ENCODE data around the gene PLEKHA1. TPM values are rescaled to one million over a fixed set of nuclear protein-coding genes. Genes with fewer than 3 reads are reported as not detected.

Gene PLEKHA1
- polyA plus RNA-seq, 1 of the 3 experiments (the other 2 are of a cell fraction): 8.4 TPM

- DNase-seq: no peak
- Histone ChIP-seq H3F3A (replicated peaks; ENCODE audit: insufficient read depth) (no peaks in the 10 kb centered on the region), H3K36me3 (replicated peaks in 1 of 2; ENCODE audit: control insufficient read depth in 1 of 2, insufficient read depth in 2 of 2, low read length in 1 of 2) (no peaks in the 10 kb centered on the region), H2AFZ (ENCODE audit: low read depth) (no peak overlapping the region), H3K27me3 (ENCODE audit: insufficient read depth) (no peaks in the 10 kb centered on the region), H3K27ac (ENCODE audit: low read depth in 2 of 2, low read length in 1 of 2) (no peak overlapping the region), H3K9me3 (no peaks in the 10 kb centered on the region), H3K9me2 (no peaks in the 10 kb centered on the region), H3K4me3 (ENCODE audit: low read depth in 2 of 2, low read length in 1 of 2) (no peak overlapping the region), H4K20me1 (ENCODE audit: insufficient read depth) (no peaks in the 10 kb centered on the region), H3K4me1 (ENCODE audit: control insufficient read depth in 1 of 2, insufficient read depth in 2 of 2, low read depth in 1 of 2, low read length in 1 of 2) (no peaks in the 10 kb centered on the region; a peak in 1 of 4 replicates), H3K79me2 (ENCODE audit: insufficient read depth) (no peaks in the 10 kb centered on the region), H3K4me2 (no peak overlapping the region), H3K9ac (no peak overlapping the region)
- POLR2A ChIA-PET: no interaction called here
- TF ChIP-seq USF2 (IDR thresholded peaks at IDR 0.05; ENCODE audit: borderline replicate concordance, low read depth, low read length) (no peak), FOXM1 (IDR thresholded peaks at IDR 0.05; ENCODE audit: low read depth) (no peak), SMC3 (IDR thresholded peaks at IDR 0.05; ENCODE audit: low read depth, low read length) (no peak)
- WGBS (ENCODE audit: low lambda C conversion rate): 63% methylated on average over 4 of the region's 4 CpGs
- CTCF ChIA-PET: no interaction called here
These were observed 26.0 kb upstream of the PLEKHA1 start for GRCh38 chr10:122348512-122348911.

DNA sequence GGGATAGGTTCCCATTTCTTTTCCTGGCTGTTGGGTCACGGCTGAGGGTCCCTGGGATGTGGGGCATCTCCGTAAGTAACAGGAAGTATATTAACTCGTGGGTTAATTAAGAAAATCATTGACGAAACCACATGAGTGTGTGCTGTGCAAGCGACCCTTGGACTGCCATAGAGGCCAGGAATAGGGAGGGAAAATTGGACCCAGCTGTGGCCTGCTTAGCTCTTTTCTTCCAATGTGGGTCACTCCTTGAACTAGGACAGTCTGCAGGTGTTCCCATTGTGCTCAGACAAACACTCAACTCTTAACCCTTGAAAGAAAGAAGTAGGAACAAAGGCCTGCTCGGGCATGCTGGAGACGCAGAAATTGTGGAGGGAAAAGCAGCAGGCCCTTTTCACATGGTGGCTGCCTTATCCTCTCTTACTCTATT is 25.6 kb upstream of the PLEKHA1 start:
- no peak for DNase-seq
- no peak overlapping the region for H3K9ac ChIP-seq
- no peak overlapping the region for H3K27ac ChIP-seq (ENCODE audit: low read depth in 2 of 2, low read length in 1 of 2)
- H4K20me1 ChIP-seq (ENCODE audit: insufficient read depth): no peaks in the 10 kb centered on the region
- 68% methylated on average over 7 of the region's 7 CpGs for WGBS (ENCODE audit: low lambda C conversion rate)
- no peaks in the 10 kb centered on the region; a peak in 1 of 4 replicates for H3K4me1 ChIP-seq (ENCODE audit: control insufficient read depth in 1 of 2, insufficient read depth in 2 of 2, low read depth in 1 of 2, low read length in 1 of 2)
- no peaks in the 10 kb centered on the region for H3F3A ChIP-seq (replicated peaks; ENCODE audit: insufficient read depth)
- H3K9me2 ChIP-seq: no peaks in the 10 kb centered on the region
- no peak overlapping the region for H3K4me2 ChIP-seq
- no peaks in the 10 kb centered on the region for H3K36me3 ChIP-seq (replicated peaks in 1 of 2; ENCODE audit: control insufficient read depth in 1 of 2, insufficient read depth in 2 of 2, low read length in 1 of 2)
- no peaks in the 10 kb centered on the region for H3K79me2 ChIP-seq (ENCODE audit: insufficient read depth)
- ChIA-PET CTCF (no interaction called here), POLR2A (no interaction called here)
- TF ChIP-seq TEAD4 (IDR thresholded peaks at IDR 0.05; ENCODE audit: borderline replicate concordance, insufficient read depth) (no peak), NFIC (IDR thresholded peaks at IDR 0.05; ENCODE audit: borderline replicate concordance) (no peak), MEF2A (IDR thresholded peaks at IDR 0.05; ENCODE audit: borderline replicate concordance, low read depth) (no peak), CHD2 (IDR thresholded peaks at IDR 0.05; ENCODE audit: low read length, partially characterized antibody) (no peak), SMC3 (IDR thresholded peaks at IDR 0.05; ENCODE audit: low read depth, low read length) (no peak), RXRA (IDR thresholded peaks at IDR 0.05; ENCODE audit: borderline replicate concordance, low read depth) (no peak), EZH2phosphoT487 (IDR thresholded peaks at IDR 0.05; ENCODE audit: borderline replicate concordance, low read depth) (no peak), FOXM1 (IDR thresholded peaks at IDR 0.05; ENCODE audit: low read depth) (no peak)
- no peak overlapping the region for H3K4me3 ChIP-seq (ENCODE audit: low read depth in 2 of 2, low read length in 1 of 2)
- H3K9me3 ChIP-seq: no peaks in the 10 kb centered on the region
- H3K27me3 ChIP-seq (ENCODE audit: insufficient read depth): no peaks in the 10 kb centered on the region
- no peak overlapping the region for H2AFZ ChIP-seq (ENCODE audit: low read depth)

GRCh38 chr10:122349758-122350369 is 24.6 kb upstream of the PLEKHA1 start:
- TF ChIP-seq YY1 (IDR thresholded peaks at IDR 0.05; ENCODE audit: low read depth) (no peak), CHD2 (IDR thresholded peaks at IDR 0.05; ENCODE audit: low read length, partially characterized antibody) (no peak), FOSL2 (IDR thresholded peaks at IDR 0.05; ENCODE audit: borderline replicate concordance, low read depth) (no peak), MEF2A (IDR thresholded peaks at IDR 0.05; ENCODE audit: borderline replicate concordance, low read depth) (no peak), POLR2AphosphoS5 (IDR thresholded peaks at IDR 0.05; ENCODE audit: low read depth, low read length) (no peak), NRF1 (IDR thresholded peaks at IDR 0.05; ENCODE audit: low read depth, low read length) (no peak)
- Histone ChIP-seq H2AFZ (ENCODE audit: low read depth) (no peak overlapping the region), H3K4me2 (no peak overlapping the region), H3K27me3 (ENCODE audit: insufficient read depth) (no peaks in the 10 kb centered on the region), H3K9me3 (no peaks in the 10 kb centered on the region), H3K27ac (ENCODE audit: low read depth in 2 of 2, low read length in 1 of 2) (no peak overlapping the region), H3K4me1 (ENCODE audit: control insufficient read depth in 1 of 2, insufficient read depth in 2 of 2, low read depth in 1 of 2, low read length in 1 of 2) (no peaks in the 10 kb centered on the region; a peak in 1 of 4 replicates), H3K79me2 (ENCODE audit: insufficient read depth) (no peaks in the 10 kb centered on the region), H3K4me3 (ENCODE audit: low read depth in 2 of 2, low read length in 1 of 2) (no peak overlapping the region), H3K36me3 (replicated peaks in 1 of 2; ENCODE audit: control insufficient read depth in 1 of 2, insufficient read depth in 2 of 2, low read length in 1 of 2) (no peaks in the 10 kb centered on the region), H3K9me2 (no peaks in the 10 kb centered on the region), H4K20me1 (ENCODE audit: insufficient read depth) (no peaks in the 10 kb centered on the region), H3K9ac (no peak overlapping the region), H3F3A (replicated peaks; ENCODE audit: insufficient read depth) (no peaks in the 10 kb centered on the region)
- CTCF ChIA-PET: interaction anchor here (0.7 to 0.9 kb wide), 2 partner anchors 51 to 85 kb away, joined by 3 read pairs; no protein-coding TSS in a partner anchor
- 56% methylated on average over 2 of the region's 3 CpGs for WGBS (ENCODE audit: low lambda C conversion rate)
- POLR2A ChIA-PET: no interaction called here
- DNase-seq: no peak
